H1 (cell line): ENCODE measurements around the gene LMAN1L. TPM values are rescaled to one million over a fixed set of nuclear protein-coding genes. Genes with fewer than 3 reads are reported as not detected.

Experiments
- CTCF ChIA-PET: fragments of 300-600 bp; sonication (Branson Sonifier 250); formaldehyde crosslinking; loops from one replicate; lab custom pipeline; 2021; ENCODE audit not compliant: partially characterized antibody; lab: Charles Lee
- POLR2A ChIA-PET: fragments of 300-600 bp; sonication (Branson Sonifier 250); formaldehyde crosslinking; loops from one replicate; lab custom pipeline; 2021; ENCODE audit warnings: inconsistent platforms; ENCODE audit not compliant: partially characterized antibody; lab: Charles Lee
- DNase-seq, 2 experiments: peaks; one replicate each; pipeline versions ENCODE4 v3.0.0 to v3.0.0-alpha.2; 2010 to 2022; ENCODE audit warnings: low spot score in 2 of 2, low read depth in 1 of 2, mixed read lengths in 1 of 2
- FAIRE-seq: peaks from 2 replicates; lab custom pipeline; 2011; peaks lifted over from hg19 to GRCh38; lab: Jason Lieb, UNC
- H2AFZ ChIP-seq: 2 replicates; pipeline ENCODE4 v1.8.1; 2012; ENCODE audit warnings: low read length, inconsistent platforms
- H2AK5ac ChIP-seq: 2 replicates; pipeline ENCODE4 v1.6.1; 2013; ENCODE audit warnings: low read depth, low read length
- H2BK120ac ChIP-seq: replicated peaks from 2 replicates; pipeline ENCODE3; 2013; ENCODE audit warnings: low read depth, low read length, inconsistent platforms
- H2BK12ac ChIP-seq: 2 replicates; pipeline ENCODE4 v1.6.1; 2013; ENCODE audit warnings: low read depth, low read length
- H2BK15ac ChIP-seq: 2 replicates; pipeline ENCODE4 v1.6.1; 2013; ENCODE audit warnings: low read length
- H2BK20ac ChIP-seq: 2 replicates; pipeline ENCODE4 v1.6.1; 2013; ENCODE audit warnings: low read length
- H2BK5ac ChIP-seq: 2 replicates; pipeline ENCODE4 v1.6.1; 2013; ENCODE audit warnings: low read depth, low read length
- H3K14ac ChIP-seq: 2 replicates; pipeline ENCODE4 v1.6.1; 2013; ENCODE audit warnings: inconsistent platforms; ENCODE audit not compliant: insufficient read length
- H3K18ac ChIP-seq: 2 replicates; pipeline ENCODE4 v1.6.1; 2013; ENCODE audit warnings: low read length; ENCODE audit errors: extremely low read depth
- H3K23ac ChIP-seq: 2 replicates; pipeline ENCODE4 v1.6.1; 2013; ENCODE audit warnings: inconsistent platforms; ENCODE audit not compliant: insufficient read length
- H3K23me2 ChIP-seq: 2 replicates; pipeline ENCODE4 v1.6.1; 2013; ENCODE audit warnings: low read depth, low read length
- H3K27ac ChIP-seq: 2 replicates; pipeline ENCODE4 v1.6.1; 2011; ENCODE audit warnings: low read depth, low read length, inconsistent platforms
- H3K27me3 ChIP-seq, 4 experiments: replicated peaks in 1 of 4; 1 replicate in 1 of 4; 2 replicates in 3 of 4; pipeline versions ENCODE4 v1.6.1 to v1.8.1; 2011 to 2013; ENCODE audit warnings: low read length in 3 of 4, mild to moderate bottlenecking in 3 of 4, inconsistent platforms in 2 of 4, mixed read lengths in 2 of 4, moderate library complexity in 1 of 4; ENCODE audit not compliant: control insufficient read depth in 3 of 4, insufficient read depth in 3 of 4; ENCODE audit errors: extremely low read depth in 1 of 4
- H3K36me3 ChIP-seq, 4 experiments: 2 replicates each; pipeline versions ENCODE4 v1.6.1 to v1.8.1; 2011 to 2013; ENCODE audit warnings: mild to moderate bottlenecking in 4 of 4, low read length in 3 of 4, moderate library complexity in 2 of 4, control low read depth in 1 of 4, inconsistent platforms in 1 of 4; ENCODE audit not compliant: insufficient read depth in 4 of 4, control insufficient read depth in 2 of 4
- H3K4ac ChIP-seq: replicated peaks from 2 replicates; pipeline ENCODE3; 2013; ENCODE audit warnings: low read length, low read depth, mixed read lengths, inconsistent platforms; ENCODE audit not compliant: insufficient read length
- H3K4me1 ChIP-seq, 4 experiments: replicated peaks in 1 of 4; 1 replicate in 1 of 4; 2 replicates in 3 of 4; pipeline versions ENCODE4 v1.6.1 to v1.8.1; 2011 to 2013; ENCODE audit warnings: low read length in 3 of 4, inconsistent platforms in 2 of 4, mixed read lengths in 1 of 4; ENCODE audit not compliant: insufficient read depth in 4 of 4, control insufficient read depth in 3 of 4
- H3K4me2 ChIP-seq, 2 experiments: 2 replicates each; pipeline versions ENCODE4 v1.6.1 to v1.8.1; 2011 to 2013; ENCODE audit warnings: low read depth in 2 of 2, low read length in 2 of 2, control low read depth in 1 of 2, inconsistent platforms in 1 of 2, mild to moderate bottlenecking in 1 of 2; ENCODE audit not compliant: insufficient read depth in 1 of 2
- H3K4me3 ChIP-seq, 4 experiments: fragments of 200-600, 300-600 bp in 1 of 4; sonication (generic), shearing (Covaris generic), sonication (Bioruptor Twin) in 1 of 4; 2 replicates each; pipeline versions ENCODE4 v1.5.1 to v1.8.1; 2011 to 2016; ENCODE audit warnings: low read length in 4 of 4, low read depth in 3 of 4, control low read depth in 2 of 4, inconsistent platforms in 2 of 4, mild to moderate bottlenecking in 2 of 4, mixed read lengths in 1 of 4, moderate library complexity in 1 of 4; ENCODE audit not compliant: insufficient read depth in 2 of 4; ENCODE audit errors: extremely low read depth in 1 of 4
- H3K56ac ChIP-seq: replicated peaks from 2 replicates; pipeline ENCODE3; 2013; ENCODE audit warnings: low read depth, mild to moderate bottlenecking, mixed read lengths, low read length, inconsistent platforms; ENCODE audit not compliant: insufficient read length
- H3K79me1 ChIP-seq: 2 replicates; pipeline ENCODE4 v1.6.1; 2013; ENCODE audit warnings: low read depth, low read length, control low read depth
- H3K79me2 ChIP-seq, 2 experiments: 2 replicates each; pipeline versions ENCODE4 v1.6.1 to v1.8.1; 2012 to 2013; ENCODE audit warnings: low read length in 2 of 2, mild to moderate bottlenecking in 2 of 2, inconsistent platforms in 1 of 2; ENCODE audit not compliant: insufficient read depth in 2 of 2, control insufficient read depth in 1 of 2
- H3K9ac ChIP-seq, 4 experiments: replicated peaks in 1 of 4; 1 replicate in 1 of 4; 2 replicates in 3 of 4; pipeline versions ENCODE4 v1.6.1 to v1.8.1; 2011 to 2013; ENCODE audit warnings: low read depth in 3 of 4, low read length in 3 of 4, control low read depth in 2 of 4, mild to moderate bottlenecking in 2 of 4, moderate library complexity in 2 of 4, inconsistent platforms in 1 of 4; ENCODE audit errors: extremely low read depth in 1 of 4
- H3K9me3 ChIP-seq, 2 experiments: 2 replicates each; pipeline versions ENCODE4 v1.6.1 to v1.8.1; 2012 to 2013; ENCODE audit warnings: mild to moderate bottlenecking in 2 of 2, moderate library complexity in 2 of 2, control low read depth in 1 of 2, inconsistent platforms in 1 of 2, low read depth in 1 of 2, low read length in 1 of 2, mixed read lengths in 1 of 2; ENCODE audit not compliant: insufficient read depth in 2 of 2
- H4K20me1 ChIP-seq, 2 experiments: replicated peaks in 1 of 2; 2 replicates each; pipeline versions ENCODE3 to v1.8.1; 2011 to 2013; ENCODE audit warnings: inconsistent platforms in 2 of 2, low read length in 2 of 2, mild to moderate bottlenecking in 1 of 2; ENCODE audit not compliant: insufficient read depth in 2 of 2, control insufficient read depth in 1 of 2
- H4K5ac ChIP-seq: 2 replicates; pipeline ENCODE4 v1.6.1; 2013; ENCODE audit warnings: low read length, low read depth, mixed read lengths, inconsistent platforms; ENCODE audit not compliant: insufficient read length
- H4K8ac ChIP-seq: 2 replicates; pipeline ENCODE4 v1.8.0; 2013; ENCODE audit warnings: mild to moderate bottlenecking, moderate library complexity, low read length, inconsistent platforms; ENCODE audit not compliant: insufficient read depth; ENCODE audit errors: extremely low read depth
- H4K91ac ChIP-seq: replicated peaks from 2 replicates; pipeline ENCODE3; 2013; ENCODE audit warnings: low read length, mixed read lengths, inconsistent platforms; ENCODE audit not compliant: insufficient read length
- CEBPB ChIP-seq: IDR thresholded peaks from 2 replicates; pipeline ENCODE4 v1.6.1; 2012; ENCODE audit warnings: low read depth, low read length
- EGR1 ChIP-seq: IDR thresholded peaks from 2 replicates; pipeline ENCODE4 v1.6.1; 2011; ENCODE audit warnings: low read depth, low read length, borderline replicate concordance
- EP300 ChIP-seq, 2 experiments: IDR thresholded peaks; 1 replicate in 1 of 2; 2 replicates in 1 of 2; pipeline ENCODE4 v1.6.1; 2011 to 2012; ENCODE audit warnings: low read depth in 2 of 2, low read length in 2 of 2, mild to moderate bottlenecking in 2 of 2, borderline replicate concordance in 1 of 2, inconsistent platforms in 1 of 2, moderate library complexity in 1 of 2
- FOSL1 ChIP-seq: IDR thresholded peaks from 2 replicates; pipeline ENCODE4 v1.6.1; 2011; ENCODE audit warnings: mild to moderate bottlenecking, low read depth, low read length, moderate library complexity; ENCODE audit not compliant: insufficient read depth
- GTF2F1 ChIP-seq: IDR thresholded peaks from 2 replicates; pipeline ENCODE4 v1.6.1; 2012; ENCODE audit warnings: low read depth, low read length, improper control_type of control experiment, borderline replicate concordance
- RAD21 ChIP-seq, 2 experiments: IDR thresholded peaks in 1 of 2; conservative IDR thresholded peaks in 1 of 2; 2 replicates each; pipeline ENCODE4 v1.6.1; 2011; ENCODE audit warnings: low read depth in 2 of 2, low read length in 2 of 2, improper control_type of control experiment in 1 of 2, inconsistent platforms in 1 of 2, mild to moderate bottlenecking in 1 of 2, moderate library complexity in 1 of 2
- RNF2 ChIP-seq: fragments of 200-900, 300-1000 bp; sonication (generic); IDR thresholded peaks from 2 replicates; pipeline ENCODE4 v1.7.1; 2016; ENCODE audit warnings: borderline replicate concordance, low read depth, mild to moderate bottlenecking, antibody characterized with exemption, low read length; ENCODE audit not compliant: poor library complexity, severe bottlenecking; ENCODE audit errors: missing control alignments
- SIN3A ChIP-seq, 2 experiments: IDR thresholded peaks in 1 of 2; conservative IDR thresholded peaks in 1 of 2; 2 replicates each; pipeline ENCODE4 v1.6.1; 2011 to 2012; ENCODE audit warnings: low read length in 2 of 2, improper control_type of control experiment in 1 of 2, low read depth in 1 of 2, mild to moderate bottlenecking in 1 of 2
- SIRT6 ChIP-seq: IDR thresholded peaks from one replicate; pipeline ENCODE4 v1.7.1; 2012; ENCODE audit warnings: low read length, inconsistent platforms
- SIX5 ChIP-seq: IDR thresholded peaks from 2 replicates; pipeline ENCODE4 v1.6.1; 2011; ENCODE audit warnings: mild to moderate bottlenecking, low read depth, low read length
- SRF ChIP-seq: IDR thresholded peaks from 2 replicates; pipeline ENCODE4 v1.6.1; 2011; ENCODE audit warnings: mild to moderate bottlenecking, low read depth, low read length, moderate library complexity
- SUZ12 ChIP-seq: fragments of 200-600 bp; sonication (generic); IDR thresholded peaks from 2 replicates; pipeline ENCODE4 v1.6.1; 2012; ENCODE audit warnings: mild to moderate bottlenecking, inconsistent platforms, low read length, moderate library complexity, mixed read lengths
- TCF12 ChIP-seq: IDR thresholded peaks from 2 replicates; pipeline ENCODE4 v1.6.1; 2011; ENCODE audit warnings: low read depth, mild to moderate bottlenecking, low read length
- WGBS, 2 experiments: shearing (Covaris generic) in 1 of 2; methylation state at CpG; one replicate each; pipeline versions ENCODE4 v1.1.6 to v1.1.7; 2013 to 2015; ENCODE audit warnings: low lambda C conversion rate in 2 of 2, mixed read lengths in 2 of 2, inconsistent platforms in 1 of 2, low coverage in 1 of 2, missing lambda C conversion rate in 1 of 2; ENCODE audit not compliant: insufficient replicate concordance in 2 of 2, insufficient coverage in 1 of 2, insufficient read length in 1 of 2; ENCODE audit errors: extremely low coverage in 1 of 2, missing lambda C conversion rate in 1 of 2; 5-methylcytosine and 5-hydroxymethylcytosine counted together
- polyA plus RNA-seq, 7 experiments: library from polyadenylated mRNA; depleted of rRNA in 3 of 7; stranded (reverse) in 5 of 7; unstranded in 2 of 7; fragments of >200 nt in 5 of 7; fragments of 200-250 nt in 2 of 7; gene quantifications; 1 replicate in 5 of 7; 2 replicates in 1 of 7; 4 replicates in 1 of 7; pipeline versions ENCODE4 v1.2.1 to v1.2.3, GENCODE V29; 2011 to 2013; ENCODE audit warnings: missing spikeins in 2 of 7, mixed read lengths in 2 of 7
- total RNA-seq: library from RNA; stranded (reverse); fragmentation: NEBNext Ultra II Directional; extraction: Animal tissue kit (Norgen Biotek cat#: 25700); gene quantifications from 2 replicates; pipeline ENCODE4 v1.2.1, GENCODE V29; 2021

Gene LMAN1L
- total and polyA plus RNA-seq, 2 of the 8 experiments (the other 6 are each of a cell fraction or from before 2014, with no cell fraction given), result not detected

DNA sequence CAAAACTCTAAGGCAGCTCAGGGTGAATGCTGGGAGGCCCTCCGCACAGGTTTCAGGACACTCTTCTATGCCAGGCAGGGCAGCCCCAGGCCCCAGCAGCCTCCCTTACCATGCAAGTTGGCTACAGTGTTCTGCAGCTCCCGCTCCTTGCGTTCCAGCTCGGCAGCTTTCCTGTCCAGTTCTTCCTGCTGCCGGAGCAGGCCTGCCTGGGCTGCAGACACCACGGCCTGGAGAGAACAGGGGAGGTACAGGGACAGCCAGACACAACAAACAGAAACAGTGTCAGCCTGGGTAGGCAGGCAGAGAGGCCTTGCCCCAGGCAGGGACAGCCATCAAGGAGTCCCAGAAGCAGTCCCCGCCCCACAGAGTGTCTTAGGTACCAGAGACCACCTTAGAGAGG lies 39.3 kb downstream of the LMAN1L start:
- no peak for FAIRE-seq
- TF ChIP-seq EP300 (IDR thresholded peaks at IDR 0.05; ENCODE audit: borderline replicate concordance in 1 of 2, low read depth in 2 of 2, low read length in 2 of 2) (no peak), GTF2F1 (no peak), FOSL1 (no peak), SIRT6 (no peak), TCF12 (no peak), RNF2 (no peak), RAD21 (IDR thresholded peaks at IDR 0.05 in 1 of 2, conservative IDR thresholded peaks at IDR 0.05 in 1 of 2; ENCODE audit: low read depth in 2 of 2, low read length in 2 of 2) (no peak), SIX5 (no peak), CEBPB (no peak), SUZ12 (no peak), SIN3A (conservative IDR thresholded peaks at IDR 0.05 in 1 of 2, IDR thresholded peaks at IDR 0.05 in 1 of 2; ENCODE audit: low read depth in 1 of 2, low read length in 2 of 2) (no peak), EGR1 (no peak), SRF (no peak)

More for the DNA sequence above, 39.3 kb downstream of the LMAN1L start:
- peaks cover 4 to 27% (median 15%) of the 10 kb centered on the region in 4 experiments; a peak in 6 of 8 replicates for H3K36me3 ChIP-seq
- no peak overlapping the region for H4K8ac ChIP-seq
- H3K4ac ChIP-seq, result no peak overlapping the region
- H3K18ac ChIP-seq, result no peak overlapping the region
- H3K27me3 ChIP-seq, result no peaks in the 10 kb centered on the region
- no peak overlapping the region for H2AFZ ChIP-seq
- H3K4me3 ChIP-seq, result no peak overlapping the region
- no peak overlapping the region for H3K27ac ChIP-seq
- POLR2A ChIA-PET, result interaction anchor here (0.5 to 1.1 kb wide), 2 partner anchors 38 to 202 kb away, joined by 3 to 4 read pairs; partner anchors contain the start of gene MPI
- peaks cover 0 to 6% of the 10 kb centered on the region in 2 experiments for H4K20me1 ChIP-seq
- no peak overlapping the region for H2BK5ac ChIP-seq
- no peak overlapping the region for H2BK20ac ChIP-seq
- H2BK15ac ChIP-seq, result no peak overlapping the region
- no peak overlapping the region for H3K23ac ChIP-seq
- H3K14ac ChIP-seq, result no peak overlapping the region
- H3K9me3 ChIP-seq, result no peaks in the 10 kb centered on the region
- no peak overlapping the region for H2AK5ac ChIP-seq
- no peak for DNase-seq
- no peaks in the 10 kb centered on the region for H3K23me2 ChIP-seq
- no peak overlapping the region for H4K91ac ChIP-seq
- peaks cover 0 to 1% (median 0%) of the 10 kb centered on the region in 4 experiments; a peak in 1 of 7 replicates for H3K4me1 ChIP-seq
- no peaks in the 10 kb centered on the region for H3K79me2 ChIP-seq
- H3K4me2 ChIP-seq, result no peak overlapping the region
- 93% methylated on average over 7 of the region's 7 CpGs; no CpG with 5 or more reads in 1 of the 2 experiments for WGBS, 2 experiments
- H4K5ac ChIP-seq, result no peak overlapping the region
- H3K9ac ChIP-seq, result no peak overlapping the region
- H3K79me1 ChIP-seq, result no peaks in the 10 kb centered on the region; the same call in 1 of the 2 replicates
- H3K56ac ChIP-seq, result no peak overlapping the region
- CTCF ChIA-PET, result interaction anchor here (0.6 to 2.0 kb wide), 6 partner anchors 12 to 752 kb away, joined by 3 to 9 read pairs (median 4); no protein-coding TSS in a partner anchor
- H2BK120ac ChIP-seq, result no peak overlapping the region
- H2BK12ac ChIP-seq, result no peak overlapping the region
